WTC11 (cell line): Measurements from ENCODE around the gene LPP.

Experiments used
- CTCF ChIP-seq: fragments of 200-600 bp; IDR thresholded peaks from 2 replicates; pipeline ENCODE4 v1.8.0; 2022; ENCODE audit warnings: antibody characterized with exemption
- MAX ChIP-seq: sonication (generic); formaldehyde crosslinking; IDR thresholded peaks from 2 replicates; pipeline ENCODE4 v1.8.0; 2022; ENCODE audit warnings: mild to moderate bottlenecking, missing genetic modification reagents
- NR1H2 ChIP-seq: sonication (generic); formaldehyde crosslinking; IDR thresholded peaks from 2 replicates; pipeline ENCODE4 v1.9.0; 2021; ENCODE audit warnings: mild to moderate bottlenecking, moderate library complexity, missing genetic modification reagents
- NR3C1 ChIP-seq: sonication (generic); formaldehyde crosslinking; conservative IDR thresholded peaks from 2 replicates; pipeline ENCODE4 v1.8.1; 2023; ENCODE audit warnings: low read depth, mild to moderate bottlenecking, missing genetic modification reagents

GRCh38 chr3:188322135-188322887, 168.4 kb downstream of the LPP start:
- TF ChIP-seq NR1H2 (CRISPR knock-in tag), result no peak
- TF ChIP-seq NR3C1, result no peak
- TF ChIP-seq MAX (CRISPR knock-in tag), result no peak
- TF ChIP-seq CTCF, result no peak
